Heart right ventricle (tissue), 16 donors: Measurements from ENCODE around the gene POLA1. TPM values are rescaled to one million over a fixed set of nuclear protein-coding genes. Genes with fewer than 3 reads are reported as not detected.
A peak's percentile ranks its signal among the peaks of the same experiment; 100 is the strongest.

ENCODE experiments used
- ATAC-seq, 8 donors: fragments of 200-7000 bp; cut with Tn5 transposase; one replicate each; pipeline ENCODE4 v1.9.1; 2020; ENCODE audit warnings: mild to moderate bottlenecking in 8 of 8, moderate library complexity in 8 of 8, moderate number of reproducible peaks in 1 of 8
- DNase-seq, 2 donors: peaks; one replicate each; pipeline ENCODE4 v3.0.0-alpha.2; 2020
- H3K27ac ChIP-seq, 10 donors: fragments of 200-600 bp; sonication (generic) in 2 of 10; one replicate each; pipeline versions ENCODE4 v1.5.0 to v1.8.0; 2020 to 2022; ENCODE audit warnings: mild to moderate bottlenecking in 3 of 10
- H3K27me3 ChIP-seq, 7 donors: fragments of 200-600 bp; one replicate each; pipeline ENCODE4 v1.8.0; 2021 to 2022; ENCODE audit warnings: mild to moderate bottlenecking in 2 of 7
- H3K36me3 ChIP-seq, 9 donors: fragments of 200-600 bp; sonication (generic) in 1 of 9; one replicate each; pipeline versions ENCODE4 v1.5.0 to v1.8.0; 2020 to 2022; ENCODE audit warnings: mild to moderate bottlenecking in 2 of 9
- H3K4me1 ChIP-seq, 9 donors: fragments of 200-600 bp; sonication (generic) in 1 of 9; one replicate each; pipeline versions ENCODE4 v1.5.0 to v1.8.0; 2020 to 2022; ENCODE audit warnings: mild to moderate bottlenecking in 4 of 9
- H3K4me3 ChIP-seq, 10 donors: fragments of 200-600 bp; sonication (generic) in 2 of 10; one replicate each; pipeline versions ENCODE4 v1.5.0 to v1.8.0; 2020 to 2022; ENCODE audit warnings: mild to moderate bottlenecking in 7 of 10, moderate library complexity in 2 of 10
- H3K9me3 ChIP-seq, 11 donors: fragments of 200-600 bp in 10 of 11; sonication (generic) in 2 of 11; one replicate each; pipeline versions ENCODE4 v1.5.0 to v1.8.0; 2013 to 2022; ENCODE audit warnings: mild to moderate bottlenecking in 2 of 11, control low read depth in 1 of 11, moderate library complexity in 1 of 11
- whole genome bisulfite sequencing, 2 donors: extraction: QIAGEN DNeasy Blood & Tissue Kit; methylation state at CpG; one replicate each; pipeline ENCODE4 v1.1.7; 2013; ENCODE audit warnings: inconsistent platforms in 1 of 2; 5-methylcytosine and 5-hydroxymethylcytosine counted together
- intact Hi-C, 10 donors: fragments of 100-400 bp; cut with DNase I; formaldehyde crosslinking; loops; one replicate each; pipeline versions ENCODE4 v1.11.1 to v1.14.2; 2022
- polyA plus RNA-seq, 2 donors: library from polyadenylated mRNA; stranded (reverse); fragments of 200-250 nt; gene quantifications; one replicate each; pipeline ENCODE4 v1.2.3, GENCODE V29; 2013
- total RNA-seq, 10 donors: library from RNA; stranded (reverse); fragmentation: NEBNext Ultra II Directional in 3 of 10; extraction: Animal tissue kit (Norgen Biotek cat#: 25700) in 3 of 10; gene quantifications; one replicate each; pipeline versions ENCODE4 v1.2.1 to v1.2.4, GENCODE V29; 2021 to 2023
- TF ChIP-seq, protein P1 (sequence below), 9 donors: fragments of 200-600 bp; sonication (generic) in 2 of 9; IDR thresholded peaks; one replicate each; pipeline versions ENCODE4 v1.5.0 to v1.8.0; 2021 to 2022; ENCODE audit warnings: antibody characterized with exemption in 9 of 9, mild to moderate bottlenecking in 5 of 9, moderate library complexity in 1 of 9
- donor health status: Arrhythmogenic right ventricular cardiomyopathy.
- donor health status: ischemic (EF 13 %, LVEDD 7.1; RV severe dilation, severe dysfunction).
- donor health status: healthy with polysubstance abuse.
- donor health status: DM: no; HTN: yes; CAD: no.
- donor health status: DM: no; HTN: no; CAD: no.
- donor health status: ischemic (EF 25% LVEDD 6.9; RV normal size, moderate dysfunction).
- donor health status: ischemic (EF 25% LVEDD 5.7; RV mildly dilated, moderate dysfunction).
- donor health status: healthy.
- donor health status: DM: yes; HTN: yes; CAD: no.
- donor health status: Ischemic cardiomyopathy.
- donor health status: ischemic (EF 35%, LVEDD 5.7; RV mildly dilated, moderate dysfunction).
- donor health status: nonischemic (EF 11% LVEDD 7.7; RV severe dilation, severe dysfunction).
- donor health status: DM: yes; HTN: yes; CAD: no.
- donor health status: PGD.
- donor health status: ischemic (EF 29% LVEDD 5.4; RV normal size, mild dysfunction).
- donor health status: nonischemic (EF 23%, LVEDD 6.1; RV moderate dilation, normal function).

Gene POLA1
- total and polyA plus RNA-seq, 12 donors = 2.6 to 8.5 (median 6.1) TPM

DNA sequence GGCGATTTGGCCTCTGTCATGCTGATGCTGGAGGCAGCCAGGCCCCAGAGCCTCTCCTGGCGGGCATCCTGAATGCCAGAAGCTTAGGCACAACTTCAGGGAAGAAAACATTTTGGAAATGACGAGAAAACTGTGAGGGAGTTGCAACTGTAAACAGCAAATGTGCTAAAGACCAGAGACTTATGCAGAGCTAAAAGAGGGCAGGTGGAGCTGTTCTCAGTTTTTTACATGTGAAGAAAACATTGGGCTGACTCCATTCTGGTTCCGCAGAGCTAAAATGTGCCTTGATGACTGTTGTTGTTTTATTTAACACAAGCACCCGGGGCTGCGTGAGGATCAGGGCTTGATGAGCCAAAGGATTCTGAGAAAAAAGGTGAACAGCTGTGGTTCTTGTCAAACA lies 332.9 kb downstream of the POLA1 start:
- intact Hi-C loops = no loop called here

DNA sequence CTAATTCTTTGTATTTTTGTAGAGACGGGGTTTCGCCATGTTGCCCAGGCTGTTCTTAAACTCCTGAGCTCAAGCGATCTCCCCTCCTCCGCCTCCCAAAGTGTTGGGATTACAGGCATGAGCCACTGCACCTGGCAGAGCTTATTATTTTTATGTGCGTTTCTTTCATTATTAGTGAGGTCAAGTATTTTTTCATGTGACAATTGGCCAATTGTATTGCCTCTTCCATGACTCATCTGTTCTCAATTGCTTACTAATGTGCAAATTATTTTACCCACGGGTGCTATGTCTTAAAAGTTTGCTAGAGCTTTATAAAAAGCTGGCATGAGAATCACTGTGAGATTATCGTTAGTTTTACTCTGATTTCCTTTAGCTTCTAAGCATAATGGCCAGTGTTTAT lies 335.0 kb downstream of the POLA1 start:
- H3K4me3 ChIP-seq = no peak overlapping the region
- WGBS, 2 donors = 79 to 82% methylated on average over 7 of the region's 7 CpGs
- H3K4me1 ChIP-seq = no peaks in the 10 kb centered on the region
- DNase-seq = no peak
- TF ChIP-seq, protein P1, sequence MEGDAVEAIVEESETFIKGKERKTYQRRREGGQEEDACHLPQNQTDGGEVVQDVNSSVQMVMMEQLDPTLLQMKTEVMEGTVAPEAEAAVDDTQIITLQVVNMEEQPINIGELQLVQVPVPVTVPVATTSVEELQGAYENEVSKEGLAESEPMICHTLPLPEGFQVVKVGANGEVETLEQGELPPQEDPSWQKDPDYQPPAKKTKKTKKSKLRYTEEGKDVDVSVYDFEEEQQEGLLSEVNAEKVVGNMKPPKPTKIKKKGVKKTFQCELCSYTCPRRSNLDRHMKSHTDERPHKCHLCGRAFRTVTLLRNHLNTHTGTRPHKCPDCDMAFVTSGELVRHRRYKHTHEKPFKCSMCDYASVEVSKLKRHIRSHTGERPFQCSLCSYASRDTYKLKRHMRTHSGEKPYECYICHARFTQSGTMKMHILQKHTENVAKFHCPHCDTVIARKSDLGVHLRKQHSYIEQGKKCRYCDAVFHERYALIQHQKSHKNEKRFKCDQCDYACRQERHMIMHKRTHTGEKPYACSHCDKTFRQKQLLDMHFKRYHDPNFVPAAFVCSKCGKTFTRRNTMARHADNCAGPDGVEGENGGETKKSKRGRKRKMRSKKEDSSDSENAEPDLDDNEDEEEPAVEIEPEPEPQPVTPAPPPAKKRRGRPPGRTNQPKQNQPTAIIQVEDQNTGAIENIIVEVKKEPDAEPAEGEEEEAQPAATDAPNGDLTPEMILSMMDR (IDR thresholded peaks at IDR 0.05) = no peak
- no peaks in the 10 kb centered on the region for H3K9me3 ChIP-seq
- intact Hi-C loops = no loop called here
- peaks cover 0 to 61% (median 16%) of the 10 kb centered on the region in 7 donors for H3K27me3 ChIP-seq
- no peak overlapping the region for H3K27ac ChIP-seq
- no peak for ATAC-seq
- no peaks in the 10 kb centered on the region for H3K36me3 ChIP-seq

More for the DNA sequence above, 332.9 kb downstream of the POLA1 start:
- TF ChIP-seq, protein P1 (IDR thresholded peaks at IDR 0.05) = no peak
- Histone ChIP-seq H3K27ac (no peak overlapping the region), H3K4me1 (no peaks in the 10 kb centered on the region), H3K9me3 (no peaks in the 10 kb centered on the region), H3K4me3 (no peak overlapping the region), H3K27me3 (peaks cover 0 to 77% (median 37%) of the 10 kb centered on the region in 7 donors), H3K36me3 (no peaks in the 10 kb centered on the region)
- ATAC-seq = no peak
- 36 to 39% methylated on average over 6 of the region's 6 CpGs for WGBS, 2 donors
- no peak for DNase-seq

DNA sequence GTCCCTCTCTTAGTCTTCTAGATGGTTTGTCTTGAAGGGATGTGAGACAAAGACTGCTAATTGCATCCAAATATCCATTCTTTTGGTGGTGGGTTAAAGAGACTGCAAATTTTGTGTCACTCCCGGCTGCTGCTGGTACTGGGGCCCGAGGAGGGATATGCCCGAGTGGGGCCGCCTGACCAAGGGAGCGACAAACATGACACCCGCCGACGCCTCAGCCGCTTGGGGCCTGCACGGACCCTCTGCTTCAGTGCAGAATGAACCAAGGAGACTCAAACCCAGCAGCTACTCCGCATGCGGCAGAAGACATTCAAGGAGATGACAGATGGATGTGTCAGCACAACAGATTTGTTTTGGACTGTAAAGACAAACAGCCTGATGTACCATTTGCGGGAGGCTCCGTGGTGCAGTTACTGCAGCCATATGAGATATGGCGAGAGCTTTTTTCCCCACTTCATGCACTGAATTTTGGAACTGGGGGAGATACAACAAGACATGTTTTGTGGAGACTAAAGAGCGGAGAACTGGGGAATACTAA lies 335.6 kb downstream of the POLA1 start:
- H3K9me3 ChIP-seq = no peaks in the 10 kb centered on the region
- ATAC-seq = no peak
- H3K27ac ChIP-seq = no peak overlapping the region
- intact Hi-C loops = no loop called here
- no peaks in the 10 kb centered on the region for H3K4me1 ChIP-seq
- H3K36me3 ChIP-seq = no peaks in the 10 kb centered on the region
- H3K4me3 ChIP-seq = no peak overlapping the region
- DNase-seq = no peak
- TF ChIP-seq, protein P1 (IDR thresholded peaks at IDR 0.05) = no peak
- 87 to 91% methylated on average over 16 of the region's 16 CpGs for WGBS, 2 donors
- H3K27me3 ChIP-seq = peaks cover 0 to 55% (median 9%) of the 10 kb centered on the region in 7 donors

DNA sequence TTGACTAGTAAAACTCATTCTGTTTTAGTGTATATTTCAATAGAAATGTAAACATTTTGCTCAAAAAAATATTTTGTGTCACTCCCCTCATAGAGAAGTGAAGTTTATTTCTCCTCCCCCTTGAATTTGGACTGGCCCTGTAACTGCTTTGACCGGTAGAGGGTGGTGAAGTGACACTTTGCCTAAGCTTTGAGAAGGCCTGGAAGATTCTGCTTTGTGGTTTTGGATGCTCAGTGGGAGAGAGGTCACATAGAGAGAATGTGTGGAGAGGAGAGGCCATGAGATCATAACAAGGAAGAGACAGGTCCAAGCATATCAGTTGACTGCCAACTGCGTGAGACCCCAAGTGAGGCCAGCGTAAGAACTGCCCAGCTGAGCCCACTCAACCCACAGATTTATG lies 341.2 kb downstream of the POLA1 start:
- intact Hi-C loops = no loop called here
- DNase-seq = no peak
- TF ChIP-seq, protein P1 (IDR thresholded peaks at IDR 0.05) = peak in 1 of 9 donors; percentile 9
- WGBS, 2 donors = 67 to 80% methylated on average over 3 of the region's 3 CpGs
- ATAC-seq = no peak
- Histone ChIP-seq H3K9me3 (no peaks in the 10 kb centered on the region), H3K27me3 (peaks cover 0 to 16% (median 0%) of the 10 kb centered on the region in 7 donors), H3K4me3 (no peak overlapping the region), H3K4me1 (no peaks in the 10 kb centered on the region), H3K36me3 (no peaks in the 10 kb centered on the region), H3K27ac (no peak overlapping the region)
